Measurements from ENCODE around the gene STRC. TPM values are rescaled to one million over a fixed set of nuclear protein-coding genes. Genes with fewer than 3 reads are reported as not detected.
"Not testable (repeated sequence)": the region's sequence is repeated elsewhere in the genome, so short reads cannot be mapped to it uniquely, and the experiment has no call there.

The STRC gene
- polyA plus RNA-seq, 3 donors, result 0.37 TPM; not detected in 2

- H4K20me1 ChIP-seq (ENCODE audit: insufficient read depth, low read length); H3K4me3 Mint-ChIP-seq; H3K27me3 Mint-ChIP-seq (ENCODE audit: low read depth in 3 of 3); H3K36me3 ChIP-seq (replicated peaks in 1 of 2; ENCODE audit: control insufficient read depth in 1 of 2, insufficient read depth in 2 of 2, low read length in 2 of 2); DNase-seq; H2AFZ ChIP-seq (ENCODE audit: insufficient read depth, low read depth, low read length, poor library complexity, severe bottlenecking); intact Hi-C loops (cut with micrococcal nuclease); H3K79me2 ChIP-seq (ENCODE audit: insufficient read depth, low read length); H3K36me3 Mint-ChIP-seq; H3K4me3 ChIP-seq (replicated peaks in 1 of 3; ENCODE audit: low read depth in 2 of 3, low read length in 3 of 3); H3K27ac Mint-ChIP-seq; H3K4me1 ChIP-seq (ENCODE audit: control insufficient read depth in 1 of 2, insufficient read depth in 2 of 2, low read length in 2 of 2); H3K9me3 ChIP-seq (replicated peaks in 1 of 2; ENCODE audit: control insufficient read depth in 1 of 2, insufficient read depth in 1 of 2, low read length in 2 of 2); H3K9ac ChIP-seq (ENCODE audit: insufficient read depth, low read length, poor library complexity, severe bottlenecking); H3K4me2 ChIP-seq (replicated peaks; ENCODE audit: extremely low read depth, low read length, poor library complexity, severe bottlenecking); H3K27me3 ChIP-seq (ENCODE audit: control insufficient read depth in 2 of 2, insufficient read depth in 2 of 2, low read length in 2 of 2); H3K27ac ChIP-seq (ENCODE audit: low read depth in 1 of 2, low read length in 2 of 2); H3K4me1 Mint-ChIP-seq; H3K9me3 Mint-ChIP-seq: not testable (repeated sequence)
- WGBS (ENCODE audit: insufficient coverage), result no CpG with 5 or more reads among the region's 54 CpGs
These were observed 28.7 kb downstream of the STRC start, which contains the start of gene PPIP5K1 for GRCh38 chr15:43589778-43590466. TSS of gene PPIP5K1 (minus strand) at chr15:43590208. CDS start at chr15:43584504, 5,704 bp downstream.

- not testable (repeated sequence) for H3K36me3 Mint-ChIP-seq
These were observed 44.0 kb downstream of the STRC start for GRCh38 chr15:43574607-43575006.

GRCh38 chr15:43566615-43567014 is 52.0 kb downstream of the STRC start:
- H3K4me3 Mint-ChIP-seq; H3K9me3 Mint-ChIP-seq; H2AFZ ChIP-seq (ENCODE audit: insufficient read depth, low read depth, low read length, poor library complexity, severe bottlenecking); H3K27me3 ChIP-seq (ENCODE audit: control insufficient read depth in 2 of 2, insufficient read depth in 2 of 2, low read length in 2 of 2); H3K4me3 ChIP-seq (replicated peaks in 1 of 3; ENCODE audit: low read depth in 2 of 3, low read length in 3 of 3); H3K36me3 ChIP-seq (replicated peaks in 1 of 2; ENCODE audit: control insufficient read depth in 1 of 2, insufficient read depth in 2 of 2, low read length in 2 of 2); H3K27ac ChIP-seq (ENCODE audit: low read depth in 1 of 2, low read length in 2 of 2); H3K9ac ChIP-seq (ENCODE audit: insufficient read depth, low read length, poor library complexity, severe bottlenecking); H4K20me1 ChIP-seq (ENCODE audit: insufficient read depth, low read length); H3K27ac Mint-ChIP-seq; intact Hi-C loops (cut with micrococcal nuclease); H3K79me2 ChIP-seq (ENCODE audit: insufficient read depth, low read length); DNase-seq; H3K9me3 ChIP-seq (replicated peaks in 1 of 2; ENCODE audit: control insufficient read depth in 1 of 2, insufficient read depth in 1 of 2, low read length in 2 of 2); H3K4me1 ChIP-seq (ENCODE audit: control insufficient read depth in 1 of 2, insufficient read depth in 2 of 2, low read length in 2 of 2); H3K27me3 Mint-ChIP-seq (ENCODE audit: low read depth in 3 of 3); H3K4me2 ChIP-seq (replicated peaks; ENCODE audit: extremely low read depth, low read length, poor library complexity, severe bottlenecking); H3K4me1 Mint-ChIP-seq; H3K36me3 Mint-ChIP-seq: not testable (repeated sequence)
- WGBS (ENCODE audit: insufficient coverage), result no CpG with 5 or more reads among the region's 2 CpGs

More at GRCh38 chr15:43574607-43575006, 44.0 kb downstream of the STRC start:
- H3K4me3 ChIP-seq (replicated peaks in 1 of 3; ENCODE audit: low read depth in 2 of 3, low read length in 3 of 3); H4K20me1 ChIP-seq (ENCODE audit: insufficient read depth, low read length); H3K27me3 Mint-ChIP-seq (ENCODE audit: low read depth in 3 of 3); H3K9me3 ChIP-seq (replicated peaks in 1 of 2; ENCODE audit: control insufficient read depth in 1 of 2, insufficient read depth in 1 of 2, low read length in 2 of 2); DNase-seq; H3K27ac Mint-ChIP-seq; H3K9ac ChIP-seq (ENCODE audit: insufficient read depth, low read length, poor library complexity, severe bottlenecking); H2AFZ ChIP-seq (ENCODE audit: insufficient read depth, low read depth, low read length, poor library complexity, severe bottlenecking); H3K27ac ChIP-seq (ENCODE audit: low read depth in 1 of 2, low read length in 2 of 2); H3K27me3 ChIP-seq (ENCODE audit: control insufficient read depth in 2 of 2, insufficient read depth in 2 of 2, low read length in 2 of 2); H3K36me3 ChIP-seq (replicated peaks in 1 of 2; ENCODE audit: control insufficient read depth in 1 of 2, insufficient read depth in 2 of 2, low read length in 2 of 2); H3K4me1 ChIP-seq (ENCODE audit: control insufficient read depth in 1 of 2, insufficient read depth in 2 of 2, low read length in 2 of 2); H3K79me2 ChIP-seq (ENCODE audit: insufficient read depth, low read length); H3K4me3 Mint-ChIP-seq; H3K4me2 ChIP-seq (replicated peaks; ENCODE audit: extremely low read depth, low read length, poor library complexity, severe bottlenecking); intact Hi-C loops (cut with micrococcal nuclease); H3K9me3 Mint-ChIP-seq; H3K4me1 Mint-ChIP-seq: not testable (repeated sequence)
- WGBS (ENCODE audit: insufficient coverage), result no CpG with 5 or more reads among the region's 1 CpG

GRCh38 chr15:43563793-43564192 is 54.8 kb downstream of the STRC start:
- H2AFZ ChIP-seq (ENCODE audit: insufficient read depth, low read depth, low read length, poor library complexity, severe bottlenecking); H3K27ac Mint-ChIP-seq; H3K36me3 Mint-ChIP-seq; H3K4me3 Mint-ChIP-seq; H3K27me3 Mint-ChIP-seq (ENCODE audit: low read depth in 3 of 3); H3K36me3 ChIP-seq (replicated peaks in 1 of 2; ENCODE audit: control insufficient read depth in 1 of 2, insufficient read depth in 2 of 2, low read length in 2 of 2); H3K4me3 ChIP-seq (replicated peaks in 1 of 3; ENCODE audit: low read depth in 2 of 3, low read length in 3 of 3); H3K9me3 Mint-ChIP-seq; H3K4me1 ChIP-seq (ENCODE audit: control insufficient read depth in 1 of 2, insufficient read depth in 2 of 2, low read length in 2 of 2); H3K27ac ChIP-seq (ENCODE audit: low read depth in 1 of 2, low read length in 2 of 2); DNase-seq; H3K9ac ChIP-seq (ENCODE audit: insufficient read depth, low read length, poor library complexity, severe bottlenecking); H3K79me2 ChIP-seq (ENCODE audit: insufficient read depth, low read length); H3K4me2 ChIP-seq (replicated peaks; ENCODE audit: extremely low read depth, low read length, poor library complexity, severe bottlenecking); H3K27me3 ChIP-seq (ENCODE audit: control insufficient read depth in 2 of 2, insufficient read depth in 2 of 2, low read length in 2 of 2); intact Hi-C loops (cut with micrococcal nuclease); H3K4me1 Mint-ChIP-seq; H3K9me3 ChIP-seq (replicated peaks in 1 of 2; ENCODE audit: control insufficient read depth in 1 of 2, insufficient read depth in 1 of 2, low read length in 2 of 2); H4K20me1 ChIP-seq (ENCODE audit: insufficient read depth, low read length): not testable (repeated sequence)
- WGBS (ENCODE audit: insufficient coverage), result no CpG with 5 or more reads among the region's 8 CpGs

Measured in CD14-positive monocyte (primary cell).